VCaP (cell line): ENCODE data around the gene NELFB.

Source experiments
- H3K27ac ChIP-seq: fragments of 450-650 bp; 2 replicates; pipeline ENCODE4 v1.5.1; 2017
- CTCF ChIP-seq: fragments of 450-650 bp; conservative IDR thresholded peaks from 2 replicates; pipeline ENCODE4 v1.5.1; 2017; ENCODE audit warnings: mild to moderate bottlenecking, moderate library complexity

NELFB gene

DNA sequence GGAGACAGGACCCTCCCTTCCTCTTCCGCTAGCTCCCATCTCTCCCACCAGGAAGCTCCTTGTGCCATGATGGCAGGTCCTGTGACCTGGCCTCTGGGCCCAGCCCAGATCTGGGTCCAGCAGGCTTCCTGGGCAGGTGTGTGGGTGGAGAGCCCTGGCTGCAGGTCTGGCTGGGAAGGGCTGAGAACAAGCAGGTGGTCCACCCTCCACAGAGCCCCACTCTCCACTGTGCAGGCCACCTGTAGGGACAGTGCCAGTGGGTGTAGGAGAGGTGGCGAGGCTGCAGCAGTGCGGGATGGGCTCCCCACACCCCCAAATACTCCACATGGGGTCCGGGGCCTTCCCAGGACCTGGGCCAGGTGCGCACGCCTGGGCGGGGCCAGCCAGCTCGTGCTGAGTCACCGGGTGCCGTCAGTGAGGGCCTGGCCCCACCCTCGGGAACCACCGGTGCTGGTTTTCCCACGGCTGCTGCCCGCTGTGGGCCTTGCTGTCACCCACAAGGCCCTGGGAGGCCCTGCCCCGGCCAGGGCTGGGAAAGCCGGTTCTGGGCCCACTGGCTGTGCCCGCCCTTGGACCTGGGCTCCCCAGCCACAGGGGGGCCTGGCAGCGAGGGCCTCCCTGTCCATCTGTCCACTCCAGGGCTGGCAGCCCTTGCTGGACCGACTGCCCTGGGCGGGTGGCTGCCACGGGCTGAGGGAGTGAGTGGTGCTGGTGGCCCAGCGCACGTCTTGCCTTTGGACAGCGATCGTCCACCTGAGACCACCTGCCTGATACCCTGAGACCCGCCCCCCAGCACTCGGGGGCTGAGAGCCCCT lies 56.3 kb downstream of the NELFB start:
- H3K27ac ChIP-seq: no peak overlapping the region
- TF ChIP-seq CTCF: no peak

DNA sequence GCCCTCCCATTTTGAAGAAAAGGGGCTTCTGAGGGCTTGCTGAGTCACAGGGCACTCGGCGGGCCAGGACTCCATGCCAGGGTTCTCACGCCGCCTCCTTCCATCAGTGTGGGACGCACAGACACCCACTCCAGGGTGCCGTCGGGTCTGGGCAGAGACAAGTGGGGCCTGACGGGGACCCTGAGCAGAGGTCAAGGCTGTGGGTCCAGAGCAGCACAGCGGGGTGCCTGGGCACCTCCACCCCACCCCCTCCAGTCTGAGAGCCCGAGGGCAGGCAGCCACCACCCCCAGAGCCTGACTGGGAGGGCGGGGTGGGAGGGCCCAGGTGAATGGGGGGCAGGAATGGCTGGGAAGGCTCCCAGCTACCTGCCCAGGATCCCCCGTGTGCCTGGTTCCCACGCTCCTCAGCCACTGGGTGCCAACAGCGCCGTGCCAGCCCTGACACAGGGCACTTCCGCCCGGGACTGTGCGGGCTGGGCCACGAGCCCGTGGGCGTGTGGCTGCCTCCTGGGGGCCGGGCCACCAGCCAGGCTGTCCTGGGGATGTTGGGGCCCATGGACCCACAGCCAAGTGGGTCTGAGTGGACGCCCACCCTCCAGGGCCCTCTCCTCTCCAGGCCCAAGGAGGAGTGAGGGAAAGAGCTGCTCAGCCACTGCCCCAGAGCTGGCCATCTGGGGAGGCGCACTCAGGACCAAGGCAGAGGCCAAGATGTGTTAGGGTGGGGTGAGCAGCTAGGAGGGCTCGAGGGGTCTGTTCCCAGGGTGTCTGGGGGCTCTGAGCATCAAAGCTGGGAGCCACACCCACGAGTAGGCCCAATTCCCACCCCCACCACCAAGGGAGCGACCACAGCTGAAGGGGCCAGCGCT lies 57.1 kb downstream of the NELFB start:
- no peak overlapping the region for H3K27ac ChIP-seq
- no peak for TF ChIP-seq CTCF

DNA sequence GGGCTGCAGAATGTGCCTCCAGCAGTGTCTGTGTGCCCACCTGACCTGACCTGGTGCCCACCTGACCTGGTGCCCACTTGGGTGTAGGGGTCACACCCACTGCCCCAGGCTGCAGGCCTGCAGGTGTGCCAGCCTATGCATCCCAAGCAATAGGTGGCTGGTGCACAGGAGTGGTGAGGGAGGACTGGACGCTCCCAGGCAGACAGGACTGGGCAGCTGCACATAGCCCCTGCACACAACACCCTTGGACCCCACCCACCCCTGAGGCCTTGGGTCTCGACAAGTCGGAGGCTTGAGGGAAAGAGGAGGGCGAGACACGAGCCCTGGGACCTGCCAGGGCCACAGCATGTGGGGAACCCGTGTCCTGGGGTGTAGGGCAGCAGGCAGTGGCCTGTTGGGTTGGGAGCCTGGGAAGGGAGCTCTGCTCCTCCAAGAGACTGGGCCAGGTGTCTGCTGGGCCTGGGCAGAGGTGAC lies 57.8 kb downstream of the NELFB start:
- no peak overlapping the region for H3K27ac ChIP-seq

DNA sequence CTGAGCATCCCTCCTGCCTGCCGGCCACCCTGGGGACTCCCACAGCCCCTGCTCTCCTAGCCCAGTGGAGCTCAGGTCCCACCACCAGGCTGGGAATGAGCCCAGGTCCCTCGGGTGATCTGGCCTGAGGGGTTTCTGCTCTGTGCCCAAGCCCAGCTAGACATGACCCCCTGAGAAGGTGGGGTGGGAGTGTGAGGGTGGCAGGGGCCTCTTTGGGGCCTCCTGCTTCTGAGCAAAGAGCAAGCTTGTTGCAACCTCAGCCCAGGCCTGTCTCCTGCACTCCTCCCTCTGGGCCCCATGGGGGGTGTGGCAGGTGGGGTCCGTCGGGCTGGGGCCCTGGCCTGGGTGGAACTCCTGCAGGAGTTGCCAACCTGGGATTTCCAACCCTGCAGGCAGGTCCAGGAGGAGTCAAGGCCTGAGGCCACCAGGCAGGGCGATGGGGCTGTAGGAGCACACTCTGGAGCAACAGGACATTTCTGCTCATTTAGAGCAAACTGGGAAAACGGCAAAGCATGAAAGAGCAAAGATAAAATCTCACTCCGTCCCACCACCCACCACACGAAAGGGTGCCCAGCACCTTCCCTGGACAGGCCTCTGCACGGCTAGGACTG lies 58.3 kb downstream of the NELFB start:
- H3K27ac ChIP-seq: no peak overlapping the region

More for the DNA sequence above, 57.8 kb downstream of the NELFB start:
- no peak for TF ChIP-seq CTCF

DNA sequence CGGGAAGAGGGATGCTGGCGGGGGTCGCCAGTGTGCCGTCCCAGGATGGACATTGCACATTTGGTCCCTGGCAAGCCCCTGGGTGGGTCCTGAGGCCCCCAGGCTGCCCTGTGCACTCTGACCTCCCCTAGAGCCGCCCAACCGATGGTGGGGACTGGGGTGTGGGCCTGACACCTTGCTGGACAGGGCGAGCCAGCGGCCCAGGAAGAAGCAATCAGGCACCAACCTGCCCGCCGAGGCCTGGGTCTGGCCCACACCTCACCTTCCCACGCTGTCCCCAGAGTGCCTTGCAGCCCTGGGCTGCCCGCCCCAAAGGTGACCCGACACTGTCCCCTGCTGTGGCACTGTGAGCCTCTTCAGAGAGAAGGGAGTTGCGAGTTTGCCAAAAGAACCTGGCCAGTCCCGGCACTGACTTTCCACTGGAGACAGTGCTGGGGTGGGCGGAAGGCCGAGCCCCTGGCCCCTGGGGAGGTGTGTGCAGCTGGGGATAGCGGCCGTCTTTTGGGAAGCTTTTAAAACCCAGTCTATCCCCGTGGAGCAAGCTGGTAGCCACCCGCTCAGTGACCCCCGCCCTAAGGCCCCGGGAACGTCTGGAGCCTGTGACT lies 58.9 kb downstream of the NELFB start:
- no peak overlapping the region for H3K27ac ChIP-seq
- TF ChIP-seq CTCF: no peak

More for the DNA sequence above, 58.3 kb downstream of the NELFB start:
- no peak for TF ChIP-seq CTCF

GRCh38 chr9:137314561-137315560 lies 59.7 kb downstream of the NELFB start:
- peak overlapping the region; percentile 31; the same call in 1 of the 2 replicates for H3K27ac ChIP-seq
- no peak for TF ChIP-seq CTCF
